IPS-18c (cell line): ENCODE measurements around the gene CD82.
"Not testable (repeated sequence)": the region's sequence is repeated elsewhere in the genome, so short reads cannot be mapped to it uniquely, and the experiment has no call there.

Source experiments
- H3K4me3 ChIP-seq: 2 replicates; pipeline ENCODE4 v1.7.0; 2013; ENCODE audit warnings: low read depth, mild to moderate bottlenecking, low read length, moderate library complexity; ENCODE audit not compliant: insufficient read depth
- H3K9me3 ChIP-seq: one replicate; pipeline ENCODE4 v1.6.1; 2013; ENCODE audit warnings: mild to moderate bottlenecking, low read length, moderate library complexity; ENCODE audit not compliant: control insufficient read depth, insufficient read depth

The CD82 gene

GRCh38 chr11:44550123-44550522 is 15.3 kb upstream of the CD82 start:
- H3K9me3 ChIP-seq = peaks cover 3% of the 10 kb centered on the region
- no peak overlapping the region for H3K4me3 ChIP-seq

- H3K4me3 ChIP-seq = no peak overlapping the region
- H3K9me3 ChIP-seq = no peaks in the 10 kb centered on the region
Measured at GRCh38 chr11:44551456-44552139, 13.9 kb upstream of the CD82 start.

- Histone ChIP-seq H3K9me3 (no peaks in the 10 kb centered on the region), H3K4me3 (no peak overlapping the region)
Measured at GRCh38 chr11:44555031-44555800, 10.2 kb upstream of the CD82 start.

- Histone ChIP-seq H3K4me3 (no peak overlapping the region), H3K9me3 (no peaks in the 10 kb centered on the region)
Measured at GRCh38 chr11:44556735-44557409, 8.6 kb upstream of the CD82 start.

- Histone ChIP-seq H3K9me3 (no peaks in the 10 kb centered on the region), H3K4me3 (no peak overlapping the region)
Measured at GRCh38 chr11:44557464-44557863, 8.0 kb upstream of the CD82 start.

- H3K9me3 ChIP-seq = no peaks in the 10 kb centered on the region
- no peak overlapping the region for H3K4me3 ChIP-seq
Measured at GRCh38 chr11:44559207-44559939, 6.1 kb upstream of the CD82 start.

- H3K9me3 ChIP-seq, H3K4me3 ChIP-seq: not testable (repeated sequence)
Measured at GRCh38 chr11:44559940-44560300, 5.5 kb upstream of the CD82 start.

GRCh38 chr11:44561275-44561805 is 4.1 kb upstream of the CD82 start:
- Histone ChIP-seq H3K4me3 (no peak overlapping the region), H3K9me3 (no peaks in the 10 kb centered on the region)

GRCh38 chr11:44561964-44562734 is 3.3 kb upstream of the CD82 start:
- H3K4me3 ChIP-seq = no peak overlapping the region
- H3K9me3 ChIP-seq = no peaks in the 10 kb centered on the region

GRCh38 chr11:44562845-44563460 is 2.5 kb upstream of the CD82 start:
- no peak overlapping the region for H3K4me3 ChIP-seq
- H3K9me3 ChIP-seq = no peaks in the 10 kb centered on the region

- Histone ChIP-seq H3K9me3 (no peaks in the 10 kb centered on the region), H3K4me3 (no peak overlapping the region)
Measured at GRCh38 chr11:44563711-44564110, 1.8 kb upstream of the CD82 start.

GRCh38 chr11:44564166-44564565 is 1.3 kb upstream of the CD82 start:
- H3K9me3 ChIP-seq = no peaks in the 10 kb centered on the region
- no peak overlapping the region for H3K4me3 ChIP-seq

GRCh38 chr11:44564670-44565210 is 723 bp upstream of the CD82 start:
- H3K4me3 ChIP-seq = peak overlapping the region; percentile 43; the same call in 1 of the 2 replicates

GRCh38 chr11:44565953-44566949 is 788 bp downstream of the CD82 start:
- H3K9me3 ChIP-seq = no peaks in the 10 kb centered on the region
- H3K4me3 ChIP-seq = peak overlapping the region; percentile 73

More at GRCh38 chr11:44564670-44565210, 723 bp upstream of the CD82 start:
- H3K9me3 ChIP-seq = no peaks in the 10 kb centered on the region
